IgD-negative memory B cell (primary cell): ENCODE data around the gene CALM3. TPM values are rescaled to one million over a fixed set of nuclear protein-coding genes. Genes with fewer than 3 reads are reported as not detected.
A peak's percentile ranks its signal among the peaks of the same experiment; 100 is the strongest.

Experiments
- H3K27ac Mint-ChIP-seq, 3 donors: one replicate each; pipeline ENCODE4 v1.8.0; 2020 to 2022; ENCODE audit warnings: mild to moderate bottlenecking in 3 of 3, mixed read lengths in 3 of 3, moderate library complexity in 1 of 3
- H3K27me3 Mint-ChIP-seq: one replicate; pipeline ENCODE4 v1.8.0; 2021; ENCODE audit warnings: mixed read lengths
- H3K36me3 Mint-ChIP-seq: one replicate; pipeline ENCODE4 v1.8.0; 2020; ENCODE audit warnings: mild to moderate bottlenecking, mixed read lengths
- H3K4me1 Mint-ChIP-seq, 3 donors: one replicate each; pipeline ENCODE4 v1.8.0; 2020 to 2022; ENCODE audit warnings: mixed read lengths in 3 of 3, mild to moderate bottlenecking in 1 of 3
- H3K4me3 Mint-ChIP-seq, 4 donors: one replicate each; pipeline ENCODE4 v1.8.0; 2020 to 2022; ENCODE audit warnings: mild to moderate bottlenecking in 4 of 4, mixed read lengths in 4 of 4, moderate library complexity in 3 of 4
- H3K9me3 Mint-ChIP-seq, 3 donors: one replicate each; pipeline ENCODE4 v1.8.0; 2020 to 2021; ENCODE audit warnings: mixed read lengths in 3 of 3, mild to moderate bottlenecking in 1 of 3
- polyA plus RNA-seq: library from polyadenylated mRNA; unstranded; fragments of 300-500 nt; fragmentation: Illumina TruSeq; gene quantifications from one replicate; pipeline ENCODE4 v1.2.3, GENCODE V29; 2021

The CALM3 gene
- polyA plus RNA-seq, 1 donor from 2014 or later, result 81.2 TPM

- Mint-ChIP-seq H3K36me3 (peaks cover 6% of the 10 kb centered on the region), H3K9me3 (peaks cover 0 to 3% (median 2%) of the 10 kb centered on the region in 3 donors), H3K27ac (no peak overlapping the region), H3K4me1 (peaks cover 0 to 11% (median 2%) of the 10 kb centered on the region in 3 donors), H3K27me3 (peaks cover 45% of the 10 kb centered on the region), H3K4me3 (no peak overlapping the region)
Measured at GRCh38 chr19:46648961-46649960, 48.1 kb downstream of the CALM3 start.

- peaks cover 0 to 11% (median 2%) of the 10 kb centered on the region in 3 donors for H3K4me1 Mint-ChIP-seq
- no peak overlapping the region for H3K27ac Mint-ChIP-seq
- no peak overlapping the region for H3K4me3 Mint-ChIP-seq
- H3K9me3 Mint-ChIP-seq, result peaks cover 0 to 3% (median 2%) of the 10 kb centered on the region in 3 donors
- H3K27me3 Mint-ChIP-seq, result peaks cover 52% of the 10 kb centered on the region
- H3K36me3 Mint-ChIP-seq, result peaks cover 6% of the 10 kb centered on the region
Measured at GRCh38 chr19:46650445-46650844, 49.3 kb downstream of the CALM3 start.

DNA sequence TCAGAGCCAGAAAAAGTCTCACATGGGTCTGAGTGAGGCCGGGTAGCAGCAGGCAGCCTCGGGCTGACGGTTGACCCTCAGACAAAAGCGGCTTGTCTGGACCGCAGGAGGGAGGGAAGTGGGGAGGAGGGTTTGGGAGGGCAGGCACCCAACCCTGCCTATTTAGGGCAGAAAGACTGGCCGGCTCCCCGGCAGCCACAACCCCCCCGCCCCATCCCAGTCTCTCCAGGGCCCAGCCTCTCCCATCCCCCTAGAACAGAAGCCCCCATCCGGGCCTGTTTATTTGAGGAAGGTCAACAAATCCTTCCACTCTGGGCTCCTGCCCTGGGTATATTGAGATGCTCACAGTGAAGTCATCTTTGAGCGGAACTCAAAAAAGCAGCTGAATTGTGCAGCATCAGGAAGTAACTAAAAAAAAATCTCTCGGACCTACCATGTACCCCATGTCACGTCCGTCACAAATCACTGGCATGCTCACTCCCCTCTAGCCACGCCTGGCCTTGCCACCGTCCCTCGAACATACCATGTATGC, 53.6 kb downstream of the CALM3 start:
- Mint-ChIP-seq H3K27ac (no peak overlapping the region), H3K9me3 (no peaks in the 10 kb centered on the region), H3K27me3 (peaks cover 49% of the 10 kb centered on the region)

DNA sequence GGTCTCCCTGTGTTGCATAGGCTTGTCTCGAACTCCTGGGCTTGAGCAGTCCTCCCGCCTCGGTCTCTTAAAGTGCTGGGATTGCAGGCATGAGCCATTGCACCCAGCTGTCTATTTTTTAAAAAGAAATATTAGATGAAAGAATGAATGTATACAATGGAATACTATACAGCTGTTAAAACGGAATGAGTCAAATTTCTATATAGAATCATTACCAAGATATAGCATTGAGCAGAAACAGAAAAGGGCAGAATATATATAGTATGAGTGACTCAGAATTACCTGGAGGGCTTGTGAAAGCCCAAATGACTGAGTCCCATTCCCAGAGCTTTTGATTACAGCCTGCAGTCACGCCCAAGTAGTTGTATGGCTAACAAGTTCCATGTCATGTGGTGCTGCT, 55.4 kb downstream of the CALM3 start:
- Mint-ChIP-seq H3K9me3 (no peaks in the 10 kb centered on the region), H3K36me3 (peaks cover 2% of the 10 kb centered on the region), H3K27me3 (peaks cover 43% of the 10 kb centered on the region), H3K27ac (no peak overlapping the region), H3K4me3 (no peak overlapping the region), H3K4me1 (peaks cover 0 to 7% (median 5%) of the 10 kb centered on the region in 3 donors)

More for the DNA sequence above, 53.6 kb downstream of the CALM3 start:
- Mint-ChIP-seq H3K36me3 (peaks cover 6% of the 10 kb centered on the region), H3K4me3 (no peak overlapping the region), H3K4me1 (peaks cover 0 to 9% (median 3%) of the 10 kb centered on the region in 3 donors)

- H3K27ac Mint-ChIP-seq, result peak overlapping the region in 2 of 3 donors; percentile 9 to 17
- H3K36me3 Mint-ChIP-seq, result no peaks in the 10 kb centered on the region
- H3K27me3 Mint-ChIP-seq, result peaks cover 32% of the 10 kb centered on the region
- no peaks in the 10 kb centered on the region for H3K9me3 Mint-ChIP-seq
- peaks cover 5 to 9% (median 8%) of the 10 kb centered on the region in 3 donors for H3K4me1 Mint-ChIP-seq
- peak overlapping the region; percentile 9 to 90 (median 76) for H3K4me3 Mint-ChIP-seq
Measured at GRCh38 chr19:46659151-46660007, 58.2 kb downstream of the CALM3 start.

DNA sequence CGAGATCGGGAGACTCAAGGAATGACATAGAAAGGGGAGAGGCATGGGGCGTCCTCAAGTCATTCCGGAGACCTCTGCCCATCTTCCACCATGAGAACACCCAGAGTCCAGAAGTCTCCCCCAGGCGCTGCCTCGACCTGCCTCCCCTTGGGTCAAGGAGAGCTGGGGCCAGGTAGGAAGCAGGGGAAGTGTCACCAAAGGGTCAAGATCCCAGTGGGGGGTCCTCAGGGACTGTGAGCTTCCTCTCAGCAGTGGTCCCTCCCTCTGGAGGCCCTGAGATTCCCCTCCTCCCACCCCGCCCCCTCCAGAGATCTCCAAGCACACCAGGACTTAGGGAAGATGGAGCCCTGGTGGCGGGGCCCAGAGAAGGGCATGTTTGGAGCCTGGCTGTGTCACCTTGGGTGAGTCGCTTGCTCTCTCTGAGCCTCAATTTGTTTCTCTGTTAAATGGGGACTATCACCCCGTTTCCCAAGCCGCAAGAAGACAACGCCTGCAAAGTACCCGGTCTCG, 58.9 kb downstream of the CALM3 start:
- no peaks in the 10 kb centered on the region for H3K9me3 Mint-ChIP-seq
- H3K4me3 Mint-ChIP-seq, result peak overlapping the region; percentile 9 to 90 (median 78)
- H3K4me1 Mint-ChIP-seq, result peaks cover 5 to 9% (median 8%) of the 10 kb centered on the region in 3 donors
- H3K27ac Mint-ChIP-seq, result peak overlapping the region; percentile 9 to 31 (median 17)
- peaks cover 28% of the 10 kb centered on the region for H3K27me3 Mint-ChIP-seq
- no peaks in the 10 kb centered on the region for H3K36me3 Mint-ChIP-seq

Other genes starting within 250 kb of the CALM3 start
- not detected for gene CCDC8, start 187.8 kb upstream of the CALM3 start, polyA plus RNA-seq
- not detected for gene PNMA8C, start 172.4 kb upstream of the CALM3 start, polyA plus RNA-seq
- gene PNMA8A, start 129.8 kb upstream of the CALM3 start, polyA plus RNA-seq, result not detected
- gene PNMA8B, start 105.5 kb upstream of the CALM3 start, polyA plus RNA-seq, result not detected
- gene PTGIR, start 23.8 kb downstream of the CALM3 start, polyA plus RNA-seq, result 0.21 TPM
- gene GNG8, start 34.9 kb downstream of the CALM3 start, polyA plus RNA-seq, result not detected
- not detected for gene DACT3, start 59.9 kb downstream of the CALM3 start, polyA plus RNA-seq
- 143 TPM for gene PRKD2, start 115.8 kb downstream of the CALM3 start, polyA plus RNA-seq
- gene FKRP, start 144.7 kb downstream of the CALM3 start, polyA plus RNA-seq, result 5.9 TPM
- gene STRN4, start 145.1 kb downstream of the CALM3 start, polyA plus RNA-seq, result 33.3 TPM
- 38.2 TPM for gene SLC1A5, start 187.3 kb downstream of the CALM3 start, polyA plus RNA-seq
- gene AP2S1, start 249.5 kb downstream of the CALM3 start, polyA plus RNA-seq, result 76.8 TPM